ENCODE results near the gene INTS6L.

GRCh38 chrX:135530097-135530496 is 9.6 kb downstream of the INTS6L start:
- TF ChIP-seq CTCF (IDR thresholded peaks at IDR 0.05; ENCODE audit: insufficient read depth, low read length, poor library complexity, severe bottlenecking) (no peak), EZH2phosphoT487 (conservative IDR thresholded peaks at IDR 0.05; ENCODE audit: low read length) (no peak)
